A549 (cell line): ENCODE data around the gene NOL8.

Experiments used
- CBX2 ChIP-seq: fragments of 200-600 bp; sonication (generic); IDR thresholded peaks from 2 replicates; pipeline ENCODE4 v1.6.1; 2016; ENCODE audit warnings: low read depth, mild to moderate bottlenecking, borderline replicate concordance
- CEBPB ChIP-seq, 2 experiments: fragments of >200 bp in 1 of 2; sonication (Bioruptor Twin) in 1 of 2; formaldehyde crosslinking in 1 of 2; IDR thresholded peaks; 2 replicates each; pipeline ENCODE4 v1.6.1; 2012 to 2016
- CTCF ChIP-seq: fragments of >200 bp; sonication (Bioruptor Twin); formaldehyde crosslinking; IDR thresholded peaks from 3 replicates; pipeline ENCODE4 v1.5.1; 2016
- HOXB5 ChIP-seq: fragments of 250-450 bp; sonication (Bioruptor Pico); IDR thresholded peaks from 2 replicates; pipeline ENCODE4 v1.5.0; 2020; ENCODE audit warnings: mild to moderate bottlenecking, moderate library complexity
- MAX ChIP-seq: IDR thresholded peaks from 2 replicates; pipeline ENCODE4 v1.6.1; 2012
- POLR2A ChIP-seq: IDR thresholded peaks from 2 replicates; pipeline ENCODE4 v1.6.1; 2012; ENCODE audit warnings: mild to moderate bottlenecking, low read length

- TF ChIP-seq CTCF (peak; percentile 42; the same call in 2 of the 3 replicates), HOXB5 (CRISPR knock-in tag) (no peak), POLR2A (peak; percentile 86), MAX (peak; percentile 100), CEBPB (IDR thresholded peaks at IDR 0.05) (peak; percentile 88 to 96), CBX2 (no peak)
These were observed 31.5 kb downstream of the NOL8 start, which contains the start of gene IARS1 for GRCh38 chr9:92293452-92294296.
